K562 (cell line): ENCODE data around the gene STK4. TPM values are rescaled to one million over a fixed set of nuclear protein-coding genes. Genes with fewer than 3 reads are reported as not detected.

ENCODE experiments used
- ATAC-seq: fragments of 200-7000 bp; cut with Tn5 transposase; 3 replicates; pipeline ENCODE4 v1.9.1; 2020; ENCODE audit warnings: moderate library complexity
- BruUV-seq: library from RNA; stranded (reverse); fragments of 400-500 nt; replicated peaks from 2 replicates; lab custom pipeline; 2021; lab: Mats Ljungman, UMichigan
- CTCF ChIA-PET: fragments of 300-600 bp; formaldehyde crosslinking; extraction: SDS; loops from one replicate; lab custom pipeline; 2021; ENCODE audit warnings: low intra/inter-chr PET ratio; lab: Yijun Ruan, JAX
- POLR2A ChIA-PET: fragments of 300-600, 350-650 bp; sonication (Branson Sonifier 250); formaldehyde crosslinking; extraction: SDS; loops from one replicate; lab custom pipeline; 2021; ENCODE audit warnings: antibody characterized with exemption, inconsistent platforms; lab: Yijun Ruan, JAX
- DNase-seq, 4 experiments: peaks; one replicate each; pipeline versions ENCODE4 v3.0.0 to v3.0.0-alpha.2; 2011 to 2018; ENCODE audit warnings: low spot score in 3 of 4, mixed read lengths in 3 of 4; ENCODE audit errors: extremely low read depth in 1 of 4
- FAIRE-seq: peaks from 2 replicates; lab custom pipeline; 2011; peaks lifted over from hg19 to GRCh38; lab: Jason Lieb, UNC
- H2AFZ ChIP-seq: 2 replicates; pipeline ENCODE4 v1.6.0; 2011; ENCODE audit warnings: low read depth, low read length, control low read depth, inconsistent platforms
- H3K27ac ChIP-seq: fragments of 200-600 bp; 3 replicates; pipeline ENCODE4 v1.8.0; 2011; ENCODE audit warnings: low read depth, mild to moderate bottlenecking, control low read depth, inconsistent platforms, low read length, moderate library complexity, mixed read lengths; ENCODE audit errors: extremely low read depth
- H3K27me3 ChIP-seq, 2 experiments: fragments of 300-600 bp in 1 of 2; 2 replicates in 1 of 2; 3 replicates in 1 of 2; pipeline versions ENCODE4 v1.6.0 to v1.8.0; 2011; ENCODE audit warnings: inconsistent platforms in 2 of 2, low read length in 2 of 2, mild to moderate bottlenecking in 1 of 2, mixed read lengths in 1 of 2, moderate library complexity in 1 of 2; ENCODE audit not compliant: control insufficient read depth in 2 of 2, insufficient read depth in 2 of 2
- H3K36me3 ChIP-seq: fragments of 300-600 bp; 3 replicates; pipeline ENCODE4 v1.8.0; 2011; ENCODE audit warnings: mild to moderate bottlenecking, low read length, inconsistent platforms; ENCODE audit not compliant: control insufficient read depth, insufficient read depth
- H3K4me1 ChIP-seq, 2 experiments: fragments of 200-600 bp in 1 of 2; replicated peaks in 1 of 2; 2 replicates in 1 of 2; 3 replicates in 1 of 2; pipeline versions ENCODE4 v1.5.1 to v1.8.0; 2011; ENCODE audit warnings: inconsistent platforms in 2 of 2, low read length in 2 of 2, mild to moderate bottlenecking in 1 of 2, mixed read lengths in 1 of 2, moderate library complexity in 1 of 2; ENCODE audit not compliant: control insufficient read depth in 2 of 2, insufficient read depth in 2 of 2
- H3K4me2 ChIP-seq: 2 replicates; pipeline ENCODE4 v1.6.1; 2011; ENCODE audit warnings: low read length, control low read depth, inconsistent platforms, mixed read lengths; ENCODE audit not compliant: insufficient read depth
- H3K4me3 ChIP-seq: fragments of 200-600 bp; sonication (generic), shearing (Covaris generic); 2 replicates; pipeline ENCODE4 v1.5.1; 2016; ENCODE audit warnings: control low read depth, inconsistent platforms
- H3K79me2 ChIP-seq: fragments of 200-600 bp; 3 replicates; pipeline ENCODE4 v1.8.0; 2011; ENCODE audit warnings: low read length, inconsistent platforms; ENCODE audit not compliant: control insufficient read depth, insufficient read depth
- H3K9ac ChIP-seq, 2 experiments: 2 replicates each; pipeline versions ENCODE4 v1.6.0 to v1.6.1; 2011; ENCODE audit warnings: low read depth in 2 of 2, low read length in 2 of 2, control low read depth in 1 of 2, inconsistent platforms in 1 of 2, mild to moderate bottlenecking in 1 of 2, mixed read lengths in 1 of 2; ENCODE audit not compliant: insufficient read depth in 1 of 2
- H3K9me1 ChIP-seq: one replicate; pipeline ENCODE4 v1.6.0; 2011; ENCODE audit warnings: inconsistent platforms, mild to moderate bottlenecking, low read length, moderate library complexity; ENCODE audit not compliant: control insufficient read depth, insufficient read depth
- H3K9me3 ChIP-seq: replicated peaks from 2 replicates; pipeline ENCODE4 v1.5.1; 2011; ENCODE audit warnings: low read depth, low read length, inconsistent platforms; ENCODE audit not compliant: control insufficient read depth, insufficient read depth
- H4K20me1 ChIP-seq: replicated peaks from 2 replicates; pipeline ENCODE4 v1.6.1; 2011; ENCODE audit warnings: low read length, inconsistent platforms, mixed read lengths; ENCODE audit not compliant: control insufficient read depth, insufficient read depth
- FOS ChIP-seq: IDR thresholded peaks from 3 replicates; pipeline ENCODE4 v1.6.1; 2011; ENCODE audit not compliant: insufficient read length; ENCODE audit errors: extremely low read depth
- IFI16 ChIP-seq: fragments of 250-450 bp; sonication (Bioruptor Pico); IDR thresholded peaks from 2 replicates; pipeline ENCODE4 v2.1.2; 2022; ENCODE audit warnings: mild to moderate bottlenecking, inconsistent platforms
- JUND ChIP-seq, 2 experiments: IDR thresholded peaks; 2 replicates in 1 of 2; 3 replicates in 1 of 2; pipeline ENCODE4 v1.6.1; 2011; ENCODE audit warnings: borderline replicate concordance in 2 of 2, low read depth in 2 of 2, low read length in 2 of 2, improper control_type of control experiment in 1 of 2, missing biosample characterization in 1 of 2, missing genetic modification characterization in 1 of 2, missing genetic modification reagents in 1 of 2
- LEF1 ChIP-seq: fragments of 450-650 bp; IDR thresholded peaks from 2 replicates; pipeline ENCODE4 v1.6.1; 2016; ENCODE audit warnings: mild to moderate bottlenecking
- MEIS2 ChIP-seq: fragments of 450-650 bp; IDR thresholded peaks from 2 replicates; pipeline ENCODE4 v1.6.1; 2014; ENCODE audit warnings: mild to moderate bottlenecking; ENCODE audit not compliant: partially characterized antibody
- MYC ChIP-seq, 2 experiments: fragments of 250-450 bp in 1 of 2; sonication (Bioruptor Pico) in 1 of 2; IDR thresholded peaks; 2 replicates each; pipeline versions ENCODE4 v1.5.1 to v1.6.1; 2012 to 2021; ENCODE audit warnings: low read depth in 2 of 2, borderline replicate concordance in 1 of 2, improper control_type of control experiment in 1 of 2, low read length in 1 of 2, mild to moderate bottlenecking in 1 of 2, moderate library complexity in 1 of 2
- NR2C2 ChIP-seq, 2 experiments: fragments of 200-800 bp in 1 of 2; sonication (Bioruptor generic) in 1 of 2; sonication (generic) in 1 of 2; formaldehyde crosslinking in 1 of 2; IDR thresholded peaks; 2 replicates each; pipeline versions ENCODE4 v1.6.1 to v1.8.0; 2016 to 2022; ENCODE audit warnings: mild to moderate bottlenecking in 1 of 2, missing compliant biosample characterization in 1 of 2, missing genetic modification characterization in 1 of 2, missing genetic modification reagents in 1 of 2
- PHF21A ChIP-seq: fragments of 450-650 bp; IDR thresholded peaks from 2 replicates; pipeline ENCODE4 v1.6.1; 2017; ENCODE audit warnings: low read depth, borderline replicate concordance
- TGIF2 ChIP-seq: sonication (generic); formaldehyde crosslinking; IDR thresholded peaks from 2 replicates; pipeline ENCODE4 v1.8.1; 2022; ENCODE audit warnings: mild to moderate bottlenecking, missing genetic modification reagents, moderate library complexity
- ZFP36 ChIP-seq: fragments of 150-350 bp; IDR thresholded peaks from 2 replicates; pipeline ENCODE4 v1.6.1; 2018; ENCODE audit warnings: low read length, low read depth; ENCODE audit not compliant: partially characterized antibody
- ZNF174 ChIP-seq: fragments of 250-450 bp; sonication (Bioruptor Pico); IDR thresholded peaks from 2 replicates; pipeline ENCODE4 v1.4.0; 2020; ENCODE audit warnings: mild to moderate bottlenecking
- WGBS: fragments of 100-300 bp; shearing (Covaris generic); methylation state at CpG from one replicate; pipeline ENCODE4 v1.1.6; 2016; ENCODE audit warnings: low coverage, mixed read lengths; ENCODE audit not compliant: insufficient coverage; ENCODE audit errors: missing lambda C conversion rate; 5-methylcytosine and 5-hydroxymethylcytosine counted together
- in situ Hi-C: fragments of 300-500 bp; cut with MboI; formaldehyde crosslinking; loops from 4 replicates; pipeline ENCODE4 v1.15.0; 2018; ENCODE audit warnings: inconsistent platforms, mixed read lengths
- intact Hi-C: fragments of 100-400 bp; cut with micrococcal nuclease; formaldehyde crosslinking; loops from 2 replicates; pipeline ENCODE4 v1.14.2; 2022
- polyA plus RNA-seq, 8 experiments: library from polyadenylated mRNA; depleted of rRNA in 4 of 8; stranded (reverse) in 5 of 8; unstranded in 3 of 8; fragments of >200 nt; fragmentation: Nextera tagmentation in 2 of 8; fragmentation: Illumina TruSeq in 1 of 8; extraction: Ambion mirVana in 2 of 8; extraction: Trizol in 1 of 8; gene quantifications; 2 replicates each; pipeline versions ENCODE4 v1.2.1 to v1.2.3, GENCODE V29; 2011 to 2014; ENCODE audit warnings: inconsistent platforms in 1 of 8, missing spikeins in 1 of 8
- total RNA-seq, 7 experiments: library from RNA; depleted of rRNA in 6 of 7; stranded (reverse); fragments of >200 nt in 6 of 7; fragmentation: Illumina TruSeq in 2 of 7; extraction: Trizol in 2 of 7; gene quantifications; 2 replicates each; pipeline versions ENCODE4 v1.2.1 to v1.2.3, GENCODE V29; 2011 to 2021; ENCODE audit warnings: low replicate concordance in 1 of 7
- TF ChIP-seq, protein P1 (sequence below): fragments of 200-800 bp; sonication (Bioruptor generic); IDR thresholded peaks from 2 replicates; pipeline ENCODE4 v1.6.1; 2017; ENCODE audit warnings: missing genetic modification characterization, missing compliant biosample characterization
- TF ChIP-seq, protein P2 (sequence below), 2 experiments: fragments of 450-650 bp in 1 of 2; sonication (generic) in 1 of 2; formaldehyde crosslinking in 1 of 2; IDR thresholded peaks in 1 of 2; conservative IDR thresholded peaks in 1 of 2; 2 replicates each; pipeline versions ENCODE4 v1.6.1 to v1.8.1; 2016 to 2023; ENCODE audit warnings: mild to moderate bottlenecking in 2 of 2, moderate library complexity in 2 of 2, inconsistent platforms in 1 of 2, missing genetic modification reagents in 1 of 2

STK4 gene
- total and polyA plus RNA-seq, 9 of the 15 experiments (the other 6 are each of a cell fraction or from before 2014, with no cell fraction given): 11.9 to 30.6 (median 22.2) TPM

DNA sequence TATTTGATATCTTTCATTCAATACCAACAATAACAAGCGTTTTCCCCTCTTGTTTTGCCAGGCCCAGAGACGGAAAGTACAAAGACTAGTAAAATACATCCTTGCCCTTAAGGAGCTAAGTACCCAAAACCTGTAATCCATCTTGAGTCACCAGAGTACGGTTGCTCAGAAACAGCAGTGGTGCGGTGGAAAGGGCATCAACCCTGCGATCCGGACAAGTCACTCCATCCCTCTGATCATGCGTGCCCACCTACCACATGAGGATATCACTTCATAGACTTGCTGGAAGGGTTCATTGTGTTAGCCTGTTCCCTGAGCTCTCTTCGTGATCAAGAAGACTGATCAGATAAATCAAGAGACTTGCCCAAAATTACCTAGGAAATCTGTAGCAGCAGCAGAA is 8.0 kb upstream of the STK4 start (continued):
- TF ChIP-seq, protein P1, sequence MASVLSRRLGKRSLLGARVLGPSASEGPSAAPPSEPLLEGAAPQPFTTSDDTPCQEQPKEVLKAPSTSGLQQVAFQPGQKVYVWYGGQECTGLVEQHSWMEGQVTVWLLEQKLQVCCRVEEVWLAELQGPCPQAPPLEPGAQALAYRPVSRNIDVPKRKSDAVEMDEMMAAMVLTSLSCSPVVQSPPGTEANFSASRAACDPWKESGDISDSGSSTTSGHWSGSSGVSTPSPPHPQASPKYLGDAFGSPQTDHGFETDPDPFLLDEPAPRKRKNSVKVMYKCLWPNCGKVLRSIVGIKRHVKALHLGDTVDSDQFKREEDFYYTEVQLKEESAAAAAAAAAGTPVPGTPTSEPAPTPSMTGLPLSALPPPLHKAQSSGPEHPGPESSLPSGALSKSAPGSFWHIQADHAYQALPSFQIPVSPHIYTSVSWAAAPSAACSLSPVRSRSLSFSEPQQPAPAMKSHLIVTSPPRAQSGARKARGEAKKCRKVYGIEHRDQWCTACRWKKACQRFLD (CRISPR knock-in tag): no peak
- no peak for TF ChIP-seq ZFP36
- TF ChIP-seq IFI16 (CRISPR knock-in tag): no peak

DNA sequence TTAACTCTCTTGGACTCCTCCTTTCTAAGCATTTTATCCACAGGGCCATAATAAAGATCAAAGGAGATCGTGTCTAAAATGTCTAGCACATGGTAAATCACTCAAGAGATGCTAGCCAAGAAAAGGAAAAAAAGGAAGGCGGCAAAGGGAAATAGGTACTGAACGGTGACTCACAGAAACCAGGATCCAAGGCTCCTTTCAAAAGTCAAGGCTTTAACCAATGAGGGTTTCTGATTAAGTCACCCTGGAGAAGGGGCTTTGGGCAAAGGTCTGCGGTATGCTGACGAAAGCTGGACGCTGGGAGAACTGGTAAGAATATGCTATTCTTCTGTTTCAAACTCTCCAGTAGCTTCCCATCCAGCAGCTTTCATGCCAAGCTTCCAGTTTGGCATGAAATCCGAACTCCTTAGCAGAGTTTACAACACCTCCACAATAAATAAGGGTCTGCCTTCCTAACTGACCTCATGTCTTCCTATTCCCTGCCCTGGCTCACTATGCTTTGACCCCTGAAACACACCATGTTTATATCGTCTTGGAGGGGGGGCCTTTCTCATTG is 7.2 kb upstream of the STK4 start:
- Histone ChIP-seq H3K9me1 (no peaks in the 10 kb centered on the region), H3K9ac (peak overlapping the region; percentile 69 to 95), H3K27ac (peak overlapping the region; percentile 81), H3K36me3 (peaks cover 46% of the 10 kb centered on the region), H3K79me2 (peaks cover 45% of the 10 kb centered on the region), H3K4me1 (peaks cover 21 to 36% of the 10 kb centered on the region in 2 experiments), H3K4me2 (peak overlapping the region; percentile 81), H3K9me3 (no peaks in the 10 kb centered on the region), H3K4me3 (peak overlapping the region; percentile 64), H4K20me1 (no peaks in the 10 kb centered on the region), H3K27me3 (no peaks in the 10 kb centered on the region), H2AFZ (no peak overlapping the region)
- DNase-seq (no peak), ATAC-seq (peak; percentile 9), FAIRE-seq (no peak)
- POLR2A ChIA-PET: interaction anchor here (0.6 to 2.8 kb wide), 11 partner anchors 10 to 777 kb away, joined by 3 to 9 read pairs (median 5); no protein-coding TSS in a partner anchor
- WGBS: 2% methylated on average over 8 of the region's 8 CpGs
- TF ChIP-seq FOS (no peak), NR2C2 (CRISPR knock-in tag; IDR thresholded peaks at IDR 0.05) (no peak), NR2C2 (tag; IDR thresholded peaks at IDR 0.05) (0 out of 2 replicates have a peak, but pooled peaks have one; percentile 3), JUND (IDR thresholded peaks at IDR 0.05; ENCODE audit: borderline replicate concordance, low read depth, low read length) (no peak), JUND (tag; IDR thresholded peaks at IDR 0.05; ENCODE audit: borderline replicate concordance, low read depth, low read length) (0 out of 3 replicates have a peak, but pooled peaks have one; percentile 36), LEF1 (peak; percentile 35; the same call in 1 of the 2 replicates), ZNF174 (CRISPR knock-in tag) (no peak), PHF21A (0 out of 2 replicates have a peak, but pooled peaks have one; percentile 12), MEIS2 (peak; percentile 24), TGIF2 (CRISPR knock-in tag) (no peak), MYC (IDR thresholded peaks at IDR 0.05; ENCODE audit: low read depth, low read length) (0 out of 2 replicates have a peak, but pooled peaks have one; percentile 9), MYC (CRISPR knock-in tag; IDR thresholded peaks at IDR 0.05; ENCODE audit: borderline replicate concordance, low read depth) (no peak)
- TF ChIP-seq, protein P2, sequence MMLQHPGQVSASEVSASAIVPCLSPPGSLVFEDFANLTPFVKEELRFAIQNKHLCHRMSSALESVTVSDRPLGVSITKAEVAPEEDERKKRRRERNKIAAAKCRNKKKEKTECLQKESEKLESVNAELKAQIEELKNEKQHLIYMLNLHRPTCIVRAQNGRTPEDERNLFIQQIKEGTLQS (IDR thresholded peaks at IDR 0.05): peak; percentile 40; the same call in 1 of the 2 replicates
- TF ChIP-seq, protein P2 (CRISPR knock-in tag; conservative IDR thresholded peaks at IDR 0.05): no peak
- intact Hi-C loops: no loop called here
- in situ Hi-C loops: no loop called here
- no TSS peak for BruUV-seq
- CTCF ChIA-PET: no interaction called here
